H1 (cell line): Measurements from ENCODE around the gene AGBL1. TPM values are rescaled to one million over a fixed set of nuclear protein-coding genes. Genes with fewer than 3 reads are reported as not detected.

Source experiments
- CTCF ChIA-PET: fragments of 300-600 bp; sonication (Branson Sonifier 250); formaldehyde crosslinking; loops from one replicate; lab custom pipeline; 2021; ENCODE audit not compliant: partially characterized antibody; lab: Charles Lee
- POLR2A ChIA-PET: fragments of 300-600 bp; sonication (Branson Sonifier 250); formaldehyde crosslinking; loops from one replicate; lab custom pipeline; 2021; ENCODE audit warnings: inconsistent platforms; ENCODE audit not compliant: partially characterized antibody; lab: Charles Lee
- DNase-seq, 2 experiments: peaks; one replicate each; pipeline versions ENCODE4 v3.0.0 to v3.0.0-alpha.2; 2010 to 2022; ENCODE audit warnings: low spot score in 2 of 2, low read depth in 1 of 2, mixed read lengths in 1 of 2
- FAIRE-seq: peaks from 2 replicates; lab custom pipeline; 2011; peaks lifted over from hg19 to GRCh38; lab: Jason Lieb, UNC
- H2AFZ ChIP-seq: 2 replicates; pipeline ENCODE4 v1.8.1; 2012; ENCODE audit warnings: low read length, inconsistent platforms
- H2AK5ac ChIP-seq: 2 replicates; pipeline ENCODE4 v1.6.1; 2013; ENCODE audit warnings: low read depth, low read length
- H2BK120ac ChIP-seq: replicated peaks from 2 replicates; pipeline ENCODE3; 2013; ENCODE audit warnings: low read depth, low read length, inconsistent platforms
- H2BK12ac ChIP-seq: 2 replicates; pipeline ENCODE4 v1.6.1; 2013; ENCODE audit warnings: low read depth, low read length
- H2BK15ac ChIP-seq: 2 replicates; pipeline ENCODE4 v1.6.1; 2013; ENCODE audit warnings: low read length
- H2BK20ac ChIP-seq: 2 replicates; pipeline ENCODE4 v1.6.1; 2013; ENCODE audit warnings: low read length
- H2BK5ac ChIP-seq: 2 replicates; pipeline ENCODE4 v1.6.1; 2013; ENCODE audit warnings: low read depth, low read length
- H3K14ac ChIP-seq: 2 replicates; pipeline ENCODE4 v1.6.1; 2013; ENCODE audit warnings: inconsistent platforms; ENCODE audit not compliant: insufficient read length
- H3K18ac ChIP-seq: 2 replicates; pipeline ENCODE4 v1.6.1; 2013; ENCODE audit warnings: low read length; ENCODE audit errors: extremely low read depth
- H3K23ac ChIP-seq: 2 replicates; pipeline ENCODE4 v1.6.1; 2013; ENCODE audit warnings: inconsistent platforms; ENCODE audit not compliant: insufficient read length
- H3K23me2 ChIP-seq: 2 replicates; pipeline ENCODE4 v1.6.1; 2013; ENCODE audit warnings: low read depth, low read length
- H3K27ac ChIP-seq: 2 replicates; pipeline ENCODE4 v1.6.1; 2011; ENCODE audit warnings: low read depth, low read length, inconsistent platforms
- H3K27me3 ChIP-seq, 4 experiments: replicated peaks in 1 of 4; 1 replicate in 1 of 4; 2 replicates in 3 of 4; pipeline versions ENCODE4 v1.6.1 to v1.8.1; 2011 to 2013; ENCODE audit warnings: low read length in 3 of 4, mild to moderate bottlenecking in 3 of 4, inconsistent platforms in 2 of 4, mixed read lengths in 2 of 4, moderate library complexity in 1 of 4; ENCODE audit not compliant: control insufficient read depth in 3 of 4, insufficient read depth in 3 of 4; ENCODE audit errors: extremely low read depth in 1 of 4
- H3K36me3 ChIP-seq, 4 experiments: 2 replicates each; pipeline versions ENCODE4 v1.6.1 to v1.8.1; 2011 to 2013; ENCODE audit warnings: mild to moderate bottlenecking in 4 of 4, low read length in 3 of 4, moderate library complexity in 2 of 4, control low read depth in 1 of 4, inconsistent platforms in 1 of 4; ENCODE audit not compliant: insufficient read depth in 4 of 4, control insufficient read depth in 2 of 4
- H3K4ac ChIP-seq: replicated peaks from 2 replicates; pipeline ENCODE3; 2013; ENCODE audit warnings: low read length, low read depth, mixed read lengths, inconsistent platforms; ENCODE audit not compliant: insufficient read length
- H3K4me1 ChIP-seq, 4 experiments: replicated peaks in 1 of 4; 1 replicate in 1 of 4; 2 replicates in 3 of 4; pipeline versions ENCODE4 v1.6.1 to v1.8.1; 2011 to 2013; ENCODE audit warnings: low read length in 3 of 4, inconsistent platforms in 2 of 4, mixed read lengths in 1 of 4; ENCODE audit not compliant: insufficient read depth in 4 of 4, control insufficient read depth in 3 of 4
- H3K4me2 ChIP-seq, 2 experiments: 2 replicates each; pipeline versions ENCODE4 v1.6.1 to v1.8.1; 2011 to 2013; ENCODE audit warnings: low read depth in 2 of 2, low read length in 2 of 2, control low read depth in 1 of 2, inconsistent platforms in 1 of 2, mild to moderate bottlenecking in 1 of 2; ENCODE audit not compliant: insufficient read depth in 1 of 2
- H3K4me3 ChIP-seq, 4 experiments: fragments of 200-600, 300-600 bp in 1 of 4; sonication (generic), shearing (Covaris generic), sonication (Bioruptor Twin) in 1 of 4; 2 replicates each; pipeline versions ENCODE4 v1.5.1 to v1.8.1; 2011 to 2016; ENCODE audit warnings: low read length in 4 of 4, low read depth in 3 of 4, control low read depth in 2 of 4, inconsistent platforms in 2 of 4, mild to moderate bottlenecking in 2 of 4, mixed read lengths in 1 of 4, moderate library complexity in 1 of 4; ENCODE audit not compliant: insufficient read depth in 2 of 4; ENCODE audit errors: extremely low read depth in 1 of 4
- H3K56ac ChIP-seq: replicated peaks from 2 replicates; pipeline ENCODE3; 2013; ENCODE audit warnings: low read depth, mild to moderate bottlenecking, mixed read lengths, low read length, inconsistent platforms; ENCODE audit not compliant: insufficient read length
- H3K79me1 ChIP-seq: 2 replicates; pipeline ENCODE4 v1.6.1; 2013; ENCODE audit warnings: low read depth, low read length, control low read depth
- H3K79me2 ChIP-seq, 2 experiments: 2 replicates each; pipeline versions ENCODE4 v1.6.1 to v1.8.1; 2012 to 2013; ENCODE audit warnings: low read length in 2 of 2, mild to moderate bottlenecking in 2 of 2, inconsistent platforms in 1 of 2; ENCODE audit not compliant: insufficient read depth in 2 of 2, control insufficient read depth in 1 of 2
- H3K9ac ChIP-seq, 4 experiments: replicated peaks in 1 of 4; 1 replicate in 1 of 4; 2 replicates in 3 of 4; pipeline versions ENCODE4 v1.6.1 to v1.8.1; 2011 to 2013; ENCODE audit warnings: low read depth in 3 of 4, low read length in 3 of 4, control low read depth in 2 of 4, mild to moderate bottlenecking in 2 of 4, moderate library complexity in 2 of 4, inconsistent platforms in 1 of 4; ENCODE audit errors: extremely low read depth in 1 of 4
- H3K9me3 ChIP-seq, 2 experiments: 2 replicates each; pipeline versions ENCODE4 v1.6.1 to v1.8.1; 2012 to 2013; ENCODE audit warnings: mild to moderate bottlenecking in 2 of 2, moderate library complexity in 2 of 2, control low read depth in 1 of 2, inconsistent platforms in 1 of 2, low read depth in 1 of 2, low read length in 1 of 2, mixed read lengths in 1 of 2; ENCODE audit not compliant: insufficient read depth in 2 of 2
- H4K20me1 ChIP-seq, 2 experiments: replicated peaks in 1 of 2; 2 replicates each; pipeline versions ENCODE3 to v1.8.1; 2011 to 2013; ENCODE audit warnings: inconsistent platforms in 2 of 2, low read length in 2 of 2, mild to moderate bottlenecking in 1 of 2; ENCODE audit not compliant: insufficient read depth in 2 of 2, control insufficient read depth in 1 of 2
- H4K5ac ChIP-seq: 2 replicates; pipeline ENCODE4 v1.6.1; 2013; ENCODE audit warnings: low read length, low read depth, mixed read lengths, inconsistent platforms; ENCODE audit not compliant: insufficient read length
- H4K8ac ChIP-seq: 2 replicates; pipeline ENCODE4 v1.8.0; 2013; ENCODE audit warnings: mild to moderate bottlenecking, moderate library complexity, low read length, inconsistent platforms; ENCODE audit not compliant: insufficient read depth; ENCODE audit errors: extremely low read depth
- H4K91ac ChIP-seq: replicated peaks from 2 replicates; pipeline ENCODE3; 2013; ENCODE audit warnings: low read length, mixed read lengths, inconsistent platforms; ENCODE audit not compliant: insufficient read length
- CHD2 ChIP-seq: IDR thresholded peaks from 2 replicates; pipeline ENCODE4 v1.6.1; 2012; ENCODE audit warnings: low read length, improper control_type of control experiment
- HDAC6 ChIP-seq: IDR thresholded peaks from one replicate; pipeline ENCODE4 v1.7.1; 2012; ENCODE audit warnings: low read depth, mild to moderate bottlenecking, inconsistent platforms, low read length, moderate library complexity
- NANOG ChIP-seq: IDR thresholded peaks from 2 replicates; pipeline ENCODE4 v1.6.1; 2011; ENCODE audit warnings: low read length, low read depth, mild to moderate bottlenecking, inconsistent platforms; ENCODE audit not compliant: insufficient read depth, poor library complexity, severe bottlenecking
- RBBP5 ChIP-seq: IDR thresholded peaks from 2 replicates; pipeline ENCODE4 v1.7.1; 2012; ENCODE audit warnings: low read depth, mild to moderate bottlenecking, inconsistent platforms, low read length, moderate library complexity, borderline replicate concordance
- WGBS, 2 experiments: shearing (Covaris generic) in 1 of 2; methylation state at CpG; one replicate each; pipeline versions ENCODE4 v1.1.6 to v1.1.7; 2013 to 2015; ENCODE audit warnings: low lambda C conversion rate in 2 of 2, mixed read lengths in 2 of 2, inconsistent platforms in 1 of 2, low coverage in 1 of 2, missing lambda C conversion rate in 1 of 2; ENCODE audit not compliant: insufficient replicate concordance in 2 of 2, insufficient coverage in 1 of 2, insufficient read length in 1 of 2; ENCODE audit errors: extremely low coverage in 1 of 2, missing lambda C conversion rate in 1 of 2; 5-methylcytosine and 5-hydroxymethylcytosine counted together
- polyA plus RNA-seq, 7 experiments: library from polyadenylated mRNA; depleted of rRNA in 3 of 7; stranded (reverse) in 5 of 7; unstranded in 2 of 7; fragments of >200 nt in 5 of 7; fragments of 200-250 nt in 2 of 7; gene quantifications; 1 replicate in 5 of 7; 2 replicates in 1 of 7; 4 replicates in 1 of 7; pipeline versions ENCODE4 v1.2.1 to v1.2.3, GENCODE V29; 2011 to 2013; ENCODE audit warnings: missing spikeins in 2 of 7, mixed read lengths in 2 of 7
- total RNA-seq: library from RNA; stranded (reverse); fragmentation: NEBNext Ultra II Directional; extraction: Animal tissue kit (Norgen Biotek cat#: 25700); gene quantifications from 2 replicates; pipeline ENCODE4 v1.2.1, GENCODE V29; 2021

The AGBL1 gene
- total and polyA plus RNA-seq, 2 of the 8 experiments (the other 6 are each of a cell fraction or from before 2014, with no cell fraction given) = not detected

DNA sequence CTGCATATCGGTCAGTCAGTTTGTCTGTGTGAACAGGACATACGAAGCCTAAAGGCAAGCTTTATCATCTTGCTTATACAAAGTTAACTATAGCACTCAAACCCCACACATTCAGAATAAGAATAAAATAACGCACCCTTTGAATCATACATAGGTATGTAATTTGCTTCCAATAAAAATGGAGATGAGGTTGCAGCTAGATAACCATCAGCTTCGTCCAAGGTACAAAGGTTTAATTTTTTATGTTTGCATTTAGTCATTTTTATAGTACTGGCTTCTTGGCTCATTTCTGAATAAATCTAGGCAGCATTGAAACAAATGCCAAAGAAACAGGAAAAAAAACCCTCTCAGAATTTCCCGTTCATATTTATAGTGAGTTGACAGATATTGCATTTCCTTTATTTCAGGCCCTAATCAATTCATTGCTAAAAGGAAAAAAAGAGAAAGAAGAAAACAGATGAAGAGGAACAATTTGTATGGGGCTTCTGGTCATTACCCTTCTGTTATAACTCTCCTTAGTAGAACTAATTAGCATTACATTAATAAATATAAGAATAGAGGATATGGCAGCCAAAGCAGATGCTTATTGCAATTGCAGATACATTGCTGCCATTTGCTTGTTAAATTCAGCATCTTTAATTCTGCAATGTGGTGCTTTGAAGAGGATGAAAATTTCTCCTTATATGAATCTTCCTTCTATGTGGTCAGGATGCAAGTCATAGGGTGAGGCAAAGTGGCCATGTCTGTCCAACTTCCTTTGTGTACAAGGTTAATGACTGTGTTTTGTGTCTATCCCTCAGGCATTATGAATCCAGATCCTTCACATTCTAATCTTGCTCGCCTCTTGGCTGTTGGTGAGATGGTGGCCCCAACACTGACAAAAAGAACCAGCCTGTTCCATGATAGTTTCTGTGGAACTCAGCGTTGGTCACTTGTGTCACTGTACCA lies 550.0 kb downstream of the AGBL1 start:
- H2BK12ac ChIP-seq = no peak overlapping the region
- H3K36me3 ChIP-seq = no peaks in the 10 kb centered on the region
- DNase-seq (no peak), FAIRE-seq (no peak)
- H2BK15ac ChIP-seq = no peak overlapping the region
- H3K9ac ChIP-seq = no peak overlapping the region
- no peak overlapping the region for H2BK120ac ChIP-seq
- H3K79me2 ChIP-seq = no peaks in the 10 kb centered on the region
- no peak overlapping the region for H4K8ac ChIP-seq
- no peaks in the 10 kb centered on the region for H3K23me2 ChIP-seq
- CTCF ChIA-PET = interaction anchor here (1.1 to 1.9 kb wide), 3 partner anchors 56 to 114 kb away, joined by 3 to 7 read pairs (median 7); no protein-coding TSS in a partner anchor
- TF ChIP-seq HDAC6 = no peak
- no peak for TF ChIP-seq RBBP5
- TF ChIP-seq NANOG = no peak
- TF ChIP-seq CHD2 = no peak
- H2AK5ac ChIP-seq = no peak overlapping the region
- no peaks in the 10 kb centered on the region for H4K20me1 ChIP-seq
- no peak overlapping the region for H3K27ac ChIP-seq
- H2BK20ac ChIP-seq = no peak overlapping the region; the same call in 1 of the 2 replicates
- no peak overlapping the region for H2AFZ ChIP-seq
- 91% methylated on average over 7 of the region's 7 CpGs; no CpG with 5 or more reads in 1 of the 2 experiments for WGBS, 2 experiments
- H3K4me2 ChIP-seq = no peak overlapping the region
- no peaks in the 10 kb centered on the region for H3K27me3 ChIP-seq
- H3K9me3 ChIP-seq = no peaks in the 10 kb centered on the region
- POLR2A ChIA-PET = no interaction called here
- no peak overlapping the region for H3K56ac ChIP-seq
- peaks cover 0 to 2% (median 0%) of the 10 kb centered on the region in 4 experiments; a peak in 2 of 7 replicates for H3K4me1 ChIP-seq
- H3K14ac ChIP-seq = no peak overlapping the region
- H3K23ac ChIP-seq = no peak overlapping the region
- no peaks in the 10 kb centered on the region for H3K79me1 ChIP-seq
- no peak overlapping the region for H4K91ac ChIP-seq
- no peak overlapping the region for H3K18ac ChIP-seq
- H4K5ac ChIP-seq = no peak overlapping the region
- H2BK5ac ChIP-seq = no peak overlapping the region
- H3K4me3 ChIP-seq = no peak overlapping the region
- no peak overlapping the region for H3K4ac ChIP-seq
